LNCAP (cell line): ENCODE measurements around the gene BICC1.

Experiments
- CTCF ChIP-seq: fragments of 450-650 bp; IDR thresholded peaks from 2 replicates; pipeline ENCODE4 v1.5.1; 2017; ENCODE audit warnings: mild to moderate bottlenecking

The BICC1 gene

GRCh38 chr10:58715061-58715460 lies 202.4 kb downstream of the BICC1 start:
- no peak for TF ChIP-seq CTCF

GRCh38 chr10:58718596-58718995 lies 205.9 kb downstream of the BICC1 start:
- TF ChIP-seq CTCF = no peak

- no peak for TF ChIP-seq CTCF
Measured at GRCh38 chr10:58721601-58722281, 209.1 kb downstream of the BICC1 start.

- TF ChIP-seq CTCF = no peak
Measured at GRCh38 chr10:58723186-58723585, 210.5 kb downstream of the BICC1 start.

GRCh38 chr10:58723966-58724365 lies 211.3 kb downstream of the BICC1 start:
- TF ChIP-seq CTCF = no peak

GRCh38 chr10:58724781-58725180 lies 212.1 kb downstream of the BICC1 start:
- TF ChIP-seq CTCF = no peak

GRCh38 chr10:58725901-58726300 lies 213.2 kb downstream of the BICC1 start:
- no peak for TF ChIP-seq CTCF

- no peak for TF ChIP-seq CTCF
Measured at GRCh38 chr10:58727633-58728032, 215.0 kb downstream of the BICC1 start.
